Mesenteric fat pad (tissue), 1 donor: Measurements from ENCODE around the gene TAF1L. TPM values are rescaled to one million over a fixed set of nuclear protein-coding genes. Genes with fewer than 3 reads are reported as not detected.

ENCODE experiments used
- DNase-seq: peaks from one replicate; pipeline ENCODE4 v3.0.0-alpha.2; 2020; ENCODE audit warnings: low spot score
- total RNA-seq: library from RNA; stranded (reverse); fragmentation: NEBNext Ultra II Directional; extraction: Animal tissue kit (Norgen Biotek cat#: 25700); gene quantifications from one replicate; pipeline ENCODE4 v1.2.1, GENCODE V29; 2021
- donor health status: DM: yes; HTN: yes; CAD: no.

Gene TAF1L
- total RNA-seq, 1 donor from 2014 or later = not detected

- DNase-seq = no peak
These were observed 39.2 kb downstream of the TAF1L start for GRCh38 chr9:32596096-32596865.

- no peak for DNase-seq
These were observed 44.6 kb downstream of the TAF1L start for GRCh38 chr9:32590898-32591297.

DNA sequence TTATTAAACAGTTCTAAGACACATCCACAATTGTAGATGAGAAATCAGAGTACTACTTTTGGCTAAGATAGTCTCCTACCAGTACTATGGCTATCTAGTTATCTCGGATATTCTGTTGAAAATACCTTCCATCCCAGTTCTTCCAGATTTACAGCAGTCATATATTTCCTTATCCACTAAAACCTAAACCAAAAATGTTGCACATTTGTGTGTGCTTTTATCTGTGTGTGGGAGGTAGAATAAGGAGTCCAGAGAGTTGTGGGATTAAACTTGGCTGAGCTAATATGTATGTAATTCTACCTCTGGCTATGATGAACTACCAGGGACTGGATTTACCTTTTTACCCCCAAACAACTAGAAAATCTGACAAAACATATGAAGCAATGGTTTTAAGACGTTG, 45.0 kb downstream of the TAF1L start:
- DNase-seq = no peak

DNA sequence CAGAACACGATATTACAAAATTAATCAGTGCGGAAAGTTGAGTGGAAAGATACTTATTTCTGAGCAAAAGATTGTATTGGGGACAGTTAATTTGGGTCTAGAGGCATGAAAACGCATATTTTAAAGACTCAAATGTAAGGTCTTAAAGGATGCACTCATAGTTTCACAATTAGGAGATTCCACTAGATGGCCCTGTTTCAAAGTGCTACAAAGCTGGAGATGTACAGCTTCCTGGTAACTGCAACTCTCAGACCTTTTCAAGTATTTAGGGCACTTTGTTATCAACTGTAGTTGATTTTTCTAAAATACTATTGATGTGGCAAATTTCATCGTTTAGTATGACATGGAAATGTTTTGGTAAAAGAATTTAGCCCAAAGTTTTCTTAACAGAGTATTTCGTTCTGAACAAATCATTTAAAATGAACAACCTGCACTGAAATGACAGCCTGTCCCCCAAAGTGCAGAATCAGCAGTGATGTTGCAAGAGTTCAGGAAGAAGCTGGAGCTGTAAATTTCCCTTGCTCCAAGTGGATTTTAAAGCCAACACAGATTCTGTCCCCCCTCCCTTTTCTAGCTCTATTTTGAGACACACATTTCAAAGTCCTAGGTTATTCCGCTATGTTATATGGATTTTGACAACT, 46.3 kb downstream of the TAF1L start:
- DNase-seq = no peak

DNA sequence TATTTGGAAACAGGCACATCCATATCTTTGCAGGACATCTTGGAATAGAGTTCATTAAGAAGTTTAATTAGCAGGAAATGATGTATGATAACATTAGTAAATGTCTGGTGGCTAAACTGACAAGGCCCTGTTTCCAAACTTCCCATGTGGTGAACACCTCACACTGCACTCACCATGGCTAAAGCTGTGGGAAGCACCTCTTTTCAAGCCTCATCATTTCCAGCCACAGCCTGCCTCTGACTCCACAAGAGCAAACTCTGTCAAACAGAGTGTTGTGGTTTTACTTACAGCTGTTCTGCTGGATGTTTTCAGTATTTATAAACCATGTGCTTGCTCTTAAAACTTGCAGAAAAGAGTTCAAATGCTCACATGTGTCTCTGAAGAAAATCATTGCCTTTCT, 47.6 kb downstream of the TAF1L start:
- DNase-seq = no peak

DNA sequence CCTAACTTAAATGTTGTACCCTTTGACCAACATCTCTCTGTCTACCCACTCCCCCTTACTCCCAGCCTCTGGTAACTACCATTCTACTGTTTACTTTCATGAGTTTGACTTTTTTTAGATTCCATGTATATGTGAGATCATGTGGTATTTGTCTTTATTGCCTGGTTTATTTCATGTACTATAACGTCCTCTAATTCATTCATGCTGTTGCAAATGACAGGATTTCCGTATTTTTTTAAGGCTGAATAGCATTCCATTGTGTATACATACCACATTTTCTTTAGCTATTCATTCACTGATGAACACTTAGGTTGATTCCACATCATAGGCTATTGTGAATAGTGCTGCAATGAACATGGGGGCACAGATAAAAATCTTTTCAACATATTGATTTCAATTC, 50.7 kb downstream of the TAF1L start:
- DNase-seq = no peak

- no peak for DNase-seq
These were observed 53.8 kb downstream of the TAF1L start for GRCh38 chr9:32581512-32582143.

- no peak for DNase-seq
These were observed 54.7 kb downstream of the TAF1L start for GRCh38 chr9:32580631-32581300.

GRCh38 chr9:32579706-32580331, 55.6 kb downstream of the TAF1L start:
- DNase-seq = no peak

Other genes with a start within 250 kb of the TAF1L start
- gene RIGI, start 109.5 kb downstream of the TAF1L start, total RNA-seq = 11.0 TPM
- 8.1 TPM for gene SMIM27, start 83.3 kb downstream of the TAF1L start, total RNA-seq
- gene TOPORS, start 83.1 kb downstream of the TAF1L start, total RNA-seq = 13.2 TPM
- gene NDUFB6, start 62.5 kb downstream of the TAF1L start, total RNA-seq = 41.9 TPM
- not detected for gene TMEM215, start 147.9 kb upstream of the TAF1L start, total RNA-seq